Measurements from ENCODE around the gene TMEM132A.

DNA sequence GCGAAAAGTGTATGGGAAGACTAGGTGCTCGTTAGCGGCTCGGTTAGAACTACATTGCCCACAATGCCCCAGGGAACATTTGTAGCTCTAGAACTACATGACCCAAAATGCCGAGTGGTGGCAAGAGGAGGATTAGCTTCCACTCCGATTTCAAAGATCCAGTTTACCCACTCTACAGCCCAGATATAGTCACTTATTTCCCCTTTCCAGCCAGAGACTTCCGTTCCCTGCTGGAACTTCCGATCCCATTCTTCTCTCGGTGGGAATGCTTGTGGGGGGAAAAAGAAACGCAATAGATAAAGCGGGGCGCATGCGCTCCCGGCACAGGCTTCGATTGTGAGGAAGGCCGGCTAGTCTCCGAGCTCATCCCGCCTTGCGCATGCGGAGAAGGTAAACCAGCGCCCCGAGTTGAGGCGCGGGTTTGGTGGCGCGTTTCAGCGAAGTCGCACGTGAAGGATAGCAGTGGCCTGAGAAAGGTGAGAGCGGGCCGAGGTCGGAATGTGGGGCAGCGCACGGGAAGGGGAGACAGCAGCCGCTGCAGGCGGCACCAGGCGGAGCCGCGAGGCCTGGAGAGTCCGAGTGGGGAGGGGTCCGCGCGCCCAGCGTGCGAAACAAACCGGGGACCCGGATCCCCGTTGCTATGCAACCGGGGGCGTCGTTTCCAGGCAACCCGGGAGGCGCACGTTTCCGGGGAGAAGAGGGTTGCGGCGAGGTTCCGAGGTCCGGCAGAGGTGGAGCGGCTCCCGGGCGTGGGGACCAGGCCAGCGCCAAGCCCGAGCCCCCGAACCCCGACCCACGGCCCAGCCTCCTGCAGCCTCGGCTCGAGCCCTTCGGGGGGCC lies 10.2 kb upstream of the TMEM132A start, which contains the start of gene TMEM109:
- TF ChIP-seq EP300 (IDR thresholded peaks at IDR 0.05), result no peak
- peak in 1 of 4 experiments; percentile 33 for TF ChIP-seq CTCF (IDR thresholded peaks at IDR 0.05)
- TF ChIP-seq POLR2A (IDR thresholded peaks at IDR 0.05), result peak; percentile 16 to 44

Data from gastroesophageal sphincter (tissue), 3 donors.